GM12878 (cell line): ENCODE results near the gene INSIG2.

Experiments used
- CTCF ChIP-seq, 3 experiments: IDR thresholded peaks in 2 of 3; conservative IDR thresholded peaks in 1 of 3; 2 replicates each; pipeline ENCODE4 v1.5.1; 2011; ENCODE audit warnings: low read depth in 3 of 3, low read length in 3 of 3, mild to moderate bottlenecking in 3 of 3, control low read depth in 2 of 3, moderate library complexity in 2 of 3, inconsistent platforms in 1 of 3, mixed read lengths in 1 of 3; ENCODE audit not compliant: control insufficient read depth in 2 of 3, insufficient read depth in 1 of 3; ENCODE audit errors: extremely low read depth in 1 of 3
- ESRRA ChIP-seq: IDR thresholded peaks from 2 replicates; pipeline ENCODE4 v1.6.1; 2012; ENCODE audit warnings: mild to moderate bottlenecking, low read length, improper control_type of control experiment
- HDAC2 ChIP-seq: fragments of 200-600 bp; sonication (generic); IDR thresholded peaks from 2 replicates; pipeline ENCODE4 v1.6.1; 2017
- NR2C1 ChIP-seq: fragments of 450-650 bp; IDR thresholded peaks from 2 replicates; pipeline ENCODE4 v1.6.1; 2017; ENCODE audit warnings: antibody characterized with exemption, mild to moderate bottlenecking, moderate library complexity
- POLR2A ChIP-seq: IDR thresholded peaks from 2 replicates; pipeline ENCODE4 v1.6.1; 2011; ENCODE audit warnings: low read depth, mild to moderate bottlenecking, low read length
- SMC3 ChIP-seq: IDR thresholded peaks from 2 replicates; pipeline ENCODE4 v1.6.1; 2011; ENCODE audit warnings: low read length, improper control_type of control experiment, borderline replicate concordance

GRCh38 chr2:118127250-118127649, 39.0 kb downstream of the INSIG2 start:
- TF ChIP-seq SMC3 (no peak), NR2C1 (no peak), CTCF (IDR thresholded peaks at IDR 0.05 in 2 of 3, conservative IDR thresholded peaks at IDR 0.05 in 1 of 3; ENCODE audit: control insufficient read depth in 2 of 3, extremely low read depth in 1 of 3, insufficient read depth in 1 of 3, low read depth in 3 of 3, low read length in 3 of 3) (no peak), HDAC2 (no peak), ESRRA (no peak), POLR2A (no peak)
